ENCODE results near the gene CROT.

The CROT gene

GRCh38 chr7:87341441-87341840 is 4.0 kb upstream of the CROT start:
- H3K4me3 ChIP-seq (ENCODE audit: insufficient read depth, low read depth, low read length, poor library complexity, severe bottlenecking), result no peak overlapping the region
- no peaks in the 10 kb centered on the region for H3K27me3 ChIP-seq (replicated peaks; ENCODE audit: control insufficient read depth, insufficient read depth, low read length, poor library complexity, severe bottlenecking)
- peaks cover 12% of the 10 kb centered on the region for H3K36me3 ChIP-seq (ENCODE audit: control insufficient read depth, insufficient read depth, low read length)
- no peaks in the 10 kb centered on the region for H3K9me3 ChIP-seq (ENCODE audit: control insufficient read depth, low read length)
- no peak for DNase-seq
- H3K4me1 ChIP-seq (ENCODE audit: control insufficient read depth, insufficient read depth, low read length, poor library complexity, severe bottlenecking), result peaks cover 10% of the 10 kb centered on the region
- no peak overlapping the region for H3K27ac ChIP-seq (ENCODE audit: insufficient read depth, low read length, poor library complexity, severe bottlenecking)

- Histone ChIP-seq H3K27ac (ENCODE audit: insufficient read depth, low read length, poor library complexity, severe bottlenecking) (no peak overlapping the region), H3K4me1 (ENCODE audit: control insufficient read depth, insufficient read depth, low read length, poor library complexity, severe bottlenecking) (peaks cover 10% of the 10 kb centered on the region)
Measured at GRCh38 chr7:87342231-87342630, 3.2 kb upstream of the CROT start.

GRCh38 chr7:87344446-87344845 is 1.0 kb upstream of the CROT start:
- H3K9me3 ChIP-seq (ENCODE audit: control insufficient read depth, low read length), result no peaks in the 10 kb centered on the region
- no peak for DNase-seq
- no peaks in the 10 kb centered on the region for H3K27me3 ChIP-seq (replicated peaks; ENCODE audit: control insufficient read depth, insufficient read depth, low read length, poor library complexity, severe bottlenecking)
- H3K36me3 ChIP-seq (ENCODE audit: control insufficient read depth, insufficient read depth, low read length), result peaks cover 16% of the 10 kb centered on the region
- H3K4me3 ChIP-seq (ENCODE audit: insufficient read depth, low read depth, low read length, poor library complexity, severe bottlenecking), result peak overlapping the region; percentile 80
- peak overlapping the region; percentile 79 for H3K27ac ChIP-seq (ENCODE audit: insufficient read depth, low read length, poor library complexity, severe bottlenecking)
- peaks cover 13% of the 10 kb centered on the region for H3K4me1 ChIP-seq (ENCODE audit: control insufficient read depth, insufficient read depth, low read length, poor library complexity, severe bottlenecking)

More at GRCh38 chr7:87342231-87342630, 3.2 kb upstream of the CROT start:
- H3K9me3 ChIP-seq (ENCODE audit: control insufficient read depth, low read length), result no peaks in the 10 kb centered on the region
- H3K4me3 ChIP-seq (ENCODE audit: insufficient read depth, low read depth, low read length, poor library complexity, severe bottlenecking), result no peak overlapping the region
- DNase-seq, result no peak
- peaks cover 10% of the 10 kb centered on the region for H3K36me3 ChIP-seq (ENCODE audit: control insufficient read depth, insufficient read depth, low read length)
- H3K27me3 ChIP-seq (replicated peaks; ENCODE audit: control insufficient read depth, insufficient read depth, low read length, poor library complexity, severe bottlenecking), result no peaks in the 10 kb centered on the region

GRCh38 chr7:87345962-87346371 is 503 bp downstream of the CROT start:
- no peak for DNase-seq
- Histone ChIP-seq H3K4me3 (ENCODE audit: insufficient read depth, low read depth, low read length, poor library complexity, severe bottlenecking) (peak overlapping the region; percentile 80), H3K27me3 (replicated peaks; ENCODE audit: control insufficient read depth, insufficient read depth, low read length, poor library complexity, severe bottlenecking) (no peaks in the 10 kb centered on the region), H3K9me3 (ENCODE audit: control insufficient read depth, low read length) (no peaks in the 10 kb centered on the region), H3K27ac (ENCODE audit: insufficient read depth, low read length, poor library complexity, severe bottlenecking) (peak overlapping the region; percentile 79), H3K36me3 (ENCODE audit: control insufficient read depth, insufficient read depth, low read length) (peaks cover 25% of the 10 kb centered on the region), H3K4me1 (ENCODE audit: control insufficient read depth, insufficient read depth, low read length, poor library complexity, severe bottlenecking) (peaks cover 13% of the 10 kb centered on the region)

GRCh38 chr7:87347207-87347606 is 1.7 kb downstream of the CROT start:
- Histone ChIP-seq H3K36me3 (ENCODE audit: control insufficient read depth, insufficient read depth, low read length) (peaks cover 20% of the 10 kb centered on the region), H3K4me3 (ENCODE audit: insufficient read depth, low read depth, low read length, poor library complexity, severe bottlenecking) (no peak overlapping the region), H3K4me1 (ENCODE audit: control insufficient read depth, insufficient read depth, low read length, poor library complexity, severe bottlenecking) (peaks cover 13% of the 10 kb centered on the region), H3K27ac (ENCODE audit: insufficient read depth, low read length, poor library complexity, severe bottlenecking) (no peak overlapping the region), H3K9me3 (ENCODE audit: control insufficient read depth, low read length) (no peaks in the 10 kb centered on the region), H3K27me3 (replicated peaks; ENCODE audit: control insufficient read depth, insufficient read depth, low read length, poor library complexity, severe bottlenecking) (no peaks in the 10 kb centered on the region)
- no peak for DNase-seq

GRCh38 chr7:87347664-87348063 is 2.2 kb downstream of the CROT start:
- Histone ChIP-seq H3K27ac (ENCODE audit: insufficient read depth, low read length, poor library complexity, severe bottlenecking) (no peak overlapping the region), H3K4me1 (ENCODE audit: control insufficient read depth, insufficient read depth, low read length, poor library complexity, severe bottlenecking) (peaks cover 13% of the 10 kb centered on the region), H3K36me3 (ENCODE audit: control insufficient read depth, insufficient read depth, low read length) (peaks cover 20% of the 10 kb centered on the region), H3K4me3 (ENCODE audit: insufficient read depth, low read depth, low read length, poor library complexity, severe bottlenecking) (no peak overlapping the region), H3K9me3 (ENCODE audit: control insufficient read depth, low read length) (no peaks in the 10 kb centered on the region), H3K27me3 (replicated peaks; ENCODE audit: control insufficient read depth, insufficient read depth, low read length, poor library complexity, severe bottlenecking) (no peaks in the 10 kb centered on the region)
- no peak for DNase-seq

GRCh38 chr7:87354749-87355148 is 9.3 kb downstream of the CROT start:
- no peak overlapping the region for H3K27ac ChIP-seq (ENCODE audit: insufficient read depth, low read length, poor library complexity, severe bottlenecking)
- peaks cover 25% of the 10 kb centered on the region for H3K36me3 ChIP-seq (ENCODE audit: control insufficient read depth, insufficient read depth, low read length)
- H3K27me3 ChIP-seq (replicated peaks; ENCODE audit: control insufficient read depth, insufficient read depth, low read length, poor library complexity, severe bottlenecking), result no peaks in the 10 kb centered on the region
- DNase-seq, result no peak
- no peaks in the 10 kb centered on the region for H3K9me3 ChIP-seq (ENCODE audit: control insufficient read depth, low read length)
- no peaks in the 10 kb centered on the region for H3K4me1 ChIP-seq (ENCODE audit: control insufficient read depth, insufficient read depth, low read length, poor library complexity, severe bottlenecking)
- H3K4me3 ChIP-seq (ENCODE audit: insufficient read depth, low read depth, low read length, poor library complexity, severe bottlenecking), result no peak overlapping the region

- Histone ChIP-seq H3K27me3 (replicated peaks; ENCODE audit: control insufficient read depth, insufficient read depth, low read length, poor library complexity, severe bottlenecking) (no peaks in the 10 kb centered on the region), H3K36me3 (ENCODE audit: control insufficient read depth, insufficient read depth, low read length) (peaks cover 20% of the 10 kb centered on the region), H3K4me3 (ENCODE audit: insufficient read depth, low read depth, low read length, poor library complexity, severe bottlenecking) (no peak overlapping the region), H3K9me3 (ENCODE audit: control insufficient read depth, low read length) (no peaks in the 10 kb centered on the region), H3K27ac (ENCODE audit: insufficient read depth, low read length, poor library complexity, severe bottlenecking) (no peak overlapping the region), H3K4me1 (ENCODE audit: control insufficient read depth, insufficient read depth, low read length, poor library complexity, severe bottlenecking) (no peaks in the 10 kb centered on the region)
- no peak for DNase-seq
Measured at GRCh38 chr7:87356448-87356847, 11.0 kb downstream of the CROT start.

- no peaks in the 10 kb centered on the region for H3K4me1 ChIP-seq (ENCODE audit: control insufficient read depth, insufficient read depth, low read length, poor library complexity, severe bottlenecking)
- no peak for DNase-seq
- H3K9me3 ChIP-seq (ENCODE audit: control insufficient read depth, low read length), result no peaks in the 10 kb centered on the region
- no peaks in the 10 kb centered on the region for H3K27me3 ChIP-seq (replicated peaks; ENCODE audit: control insufficient read depth, insufficient read depth, low read length, poor library complexity, severe bottlenecking)
- no peak overlapping the region for H3K27ac ChIP-seq (ENCODE audit: insufficient read depth, low read length, poor library complexity, severe bottlenecking)
- H3K4me3 ChIP-seq (ENCODE audit: insufficient read depth, low read depth, low read length, poor library complexity, severe bottlenecking), result no peak overlapping the region
- H3K36me3 ChIP-seq (ENCODE audit: control insufficient read depth, insufficient read depth, low read length), result peaks cover 13% of the 10 kb centered on the region
Measured at GRCh38 chr7:87359366-87359765, 13.9 kb downstream of the CROT start.

- Histone ChIP-seq H3K27me3 (replicated peaks; ENCODE audit: control insufficient read depth, insufficient read depth, low read length, poor library complexity, severe bottlenecking) (no peaks in the 10 kb centered on the region), H3K36me3 (ENCODE audit: control insufficient read depth, insufficient read depth, low read length) (peaks cover 7% of the 10 kb centered on the region)
- DNase-seq, result no peak
Measured at GRCh38 chr7:87361320-87361719, 15.9 kb downstream of the CROT start.

GRCh38 chr7:87363342-87363741 is 17.9 kb downstream of the CROT start:
- Histone ChIP-seq H3K27ac (ENCODE audit: insufficient read depth, low read length, poor library complexity, severe bottlenecking) (no peak overlapping the region), H3K4me1 (ENCODE audit: control insufficient read depth, insufficient read depth, low read length, poor library complexity, severe bottlenecking) (no peaks in the 10 kb centered on the region), H3K27me3 (replicated peaks; ENCODE audit: control insufficient read depth, insufficient read depth, low read length, poor library complexity, severe bottlenecking) (no peaks in the 10 kb centered on the region), H3K4me3 (ENCODE audit: insufficient read depth, low read depth, low read length, poor library complexity, severe bottlenecking) (no peak overlapping the region), H3K9me3 (ENCODE audit: control insufficient read depth, low read length) (no peaks in the 10 kb centered on the region), H3K36me3 (ENCODE audit: control insufficient read depth, insufficient read depth, low read length) (peaks cover 7% of the 10 kb centered on the region)
- no peak for DNase-seq

More at GRCh38 chr7:87361320-87361719, 15.9 kb downstream of the CROT start:
- no peaks in the 10 kb centered on the region for H3K4me1 ChIP-seq (ENCODE audit: control insufficient read depth, insufficient read depth, low read length, poor library complexity, severe bottlenecking)
- H3K4me3 ChIP-seq (ENCODE audit: insufficient read depth, low read depth, low read length, poor library complexity, severe bottlenecking), result no peak overlapping the region
- no peaks in the 10 kb centered on the region for H3K9me3 ChIP-seq (ENCODE audit: control insufficient read depth, low read length)
- no peak overlapping the region for H3K27ac ChIP-seq (ENCODE audit: insufficient read depth, low read length, poor library complexity, severe bottlenecking)

Measured in effector memory CD4-positive, alpha-beta T cell (primary cell).